Muscle of leg (tissue), 11 donors: ENCODE data around the gene SPIRE1. TPM values are rescaled to one million over a fixed set of nuclear protein-coding genes. Genes with fewer than 3 reads are reported as not detected.

Experiments
- DNase-seq: peaks from one replicate; pipeline ENCODE4 v3.0.0; 2013
- H3K27ac ChIP-seq: one replicate; pipeline ENCODE4 v1.5.1; 2013; ENCODE audit warnings: mild to moderate bottlenecking, low read length, control low read depth
- H3K27me3 ChIP-seq: one replicate; pipeline ENCODE4 v1.6.1; 2013; ENCODE audit warnings: low read length; ENCODE audit not compliant: control insufficient read depth, insufficient read depth
- H3K36me3 ChIP-seq: one replicate; pipeline ENCODE4 v1.6.1; 2013; ENCODE audit warnings: low read length; ENCODE audit not compliant: control insufficient read depth, insufficient read depth
- H3K4me1 ChIP-seq: one replicate; pipeline ENCODE4 v1.6.1; 2013; ENCODE audit warnings: low read length; ENCODE audit not compliant: control insufficient read depth, insufficient read depth
- H3K4me3 ChIP-seq: one replicate; pipeline ENCODE4 v1.5.1; 2013; ENCODE audit warnings: low read length, control low read depth
- H3K9me3 ChIP-seq: replicated peaks from 2 replicates; pipeline ENCODE4 v1.6.1; 2013; ENCODE audit warnings: low read depth, low read length; ENCODE audit not compliant: control insufficient read depth
- WGBS: methylation state at CpG from one replicate; pipeline ENCODE4 v1.1.5; 2013; ENCODE audit warnings: missing lambda C conversion rate; ENCODE audit not compliant: insufficient coverage; 5-methylcytosine and 5-hydroxymethylcytosine counted together
- polyA plus RNA-seq, 8 donors: library from polyadenylated mRNA; unstranded; fragments of 120-200 nt; gene quantifications; one replicate each; pipeline versions ENCODE4 v1.2.1 to v1.2.3, GENCODE V29; 2013; ENCODE audit warnings: inconsistent platforms in 1 of 8, low replicate concordance in 1 of 8; ENCODE audit not compliant: insufficient read length in 8 of 8, insufficient read depth in 1 of 8
- total RNA-seq: library from RNA; stranded (reverse); fragments of 120-200 nt; gene quantifications from one replicate; pipeline ENCODE4 v1.2.4, GENCODE V29; 2013

SPIRE1 gene
- total and polyA plus RNA-seq, 9 donors: 10.3 to 13.9 (median 12.0) TPM

- Histone ChIP-seq H3K27me3 (peaks cover 16% of the 10 kb centered on the region), H3K36me3 (no peaks in the 10 kb centered on the region), H3K4me3 (no peak overlapping the region), H3K4me1 (no peaks in the 10 kb centered on the region), H3K27ac (no peak overlapping the region), H3K9me3 (no peaks in the 10 kb centered on the region)
- no peak for DNase-seq
- 78% methylated on average over 6 of the region's 9 CpGs for WGBS
Observed at GRCh38 chr18:12401881-12402280, 256.0 kb downstream of the SPIRE1 start.

DNA sequence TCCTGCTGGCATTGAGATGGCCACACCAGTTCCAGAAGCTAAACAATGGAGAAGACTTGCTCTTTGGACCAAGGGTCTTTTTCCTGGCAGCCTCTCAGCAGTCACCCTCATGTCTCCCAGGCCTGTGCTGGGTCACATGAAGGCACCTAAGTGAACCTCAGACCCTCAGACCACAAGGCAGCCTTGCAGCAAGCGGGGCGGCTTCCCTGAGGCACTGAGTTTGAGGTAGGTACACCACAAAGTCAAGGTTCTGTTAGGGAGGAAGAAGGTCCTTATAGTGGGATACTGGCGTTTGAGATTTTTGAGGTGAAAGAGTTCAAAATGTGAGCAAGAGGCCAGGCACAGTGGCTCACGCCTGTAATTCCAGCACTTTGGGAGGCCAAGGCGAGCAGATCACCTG is 258.7 kb downstream of the SPIRE1 start:
- Histone ChIP-seq H3K4me3 (no peak overlapping the region), H3K27me3 (peaks cover 8% of the 10 kb centered on the region), H3K27ac (no peak overlapping the region), H3K9me3 (no peaks in the 10 kb centered on the region), H3K36me3 (no peaks in the 10 kb centered on the region), H3K4me1 (no peaks in the 10 kb centered on the region)
- 96% methylated on average over 5 of the region's 5 CpGs for WGBS
- DNase-seq: no peak

GRCh38 chr18:12398625-12399024 is 259.3 kb downstream of the SPIRE1 start:
- Histone ChIP-seq H3K9me3 (no peaks in the 10 kb centered on the region), H3K36me3 (no peaks in the 10 kb centered on the region), H3K4me1 (no peaks in the 10 kb centered on the region), H3K27me3 (peaks cover 4% of the 10 kb centered on the region), H3K27ac (no peak overlapping the region), H3K4me3 (no peak overlapping the region)
- DNase-seq: no peak
- WGBS: no CpG with 5 or more reads among the region's 5 CpGs

DNA sequence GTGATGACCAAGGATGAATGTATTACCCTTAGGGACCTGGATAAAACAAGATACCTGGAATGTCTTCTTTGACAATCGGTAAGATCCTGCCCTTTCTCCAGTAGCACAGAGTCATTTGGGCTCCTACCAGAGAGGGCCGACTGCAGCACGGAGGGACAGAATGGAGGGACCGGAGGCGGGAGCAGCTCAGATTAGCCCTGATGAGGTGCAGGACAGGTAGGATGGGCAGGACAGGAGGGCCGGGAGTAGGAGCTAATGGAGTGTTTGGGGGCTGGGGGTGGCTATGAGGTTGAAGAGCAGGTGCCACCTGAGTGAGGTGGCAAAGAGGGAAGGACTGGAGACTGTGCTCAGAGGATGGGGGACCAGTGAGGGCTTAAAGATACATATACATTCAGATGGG is 260.1 kb downstream of the SPIRE1 start:
- no peaks in the 10 kb centered on the region for H3K9me3 ChIP-seq
- WGBS: 78% methylated on average over 6 of the region's 6 CpGs
- no peaks in the 10 kb centered on the region for H3K36me3 ChIP-seq
- DNase-seq: no peak
- no peaks in the 10 kb centered on the region for H3K4me1 ChIP-seq
- H3K4me3 ChIP-seq: no peak overlapping the region
- no peak overlapping the region for H3K27ac ChIP-seq
- peaks cover 3% of the 10 kb centered on the region for H3K27me3 ChIP-seq

GRCh38 chr18:12397254-12397653 is 260.7 kb downstream of the SPIRE1 start:
- H3K27me3 ChIP-seq: peaks cover 2% of the 10 kb centered on the region

More at GRCh38 chr18:12397254-12397653, 260.7 kb downstream of the SPIRE1 start:
- Histone ChIP-seq H3K27ac (no peak overlapping the region), H3K9me3 (no peaks in the 10 kb centered on the region), H3K4me1 (no peaks in the 10 kb centered on the region), H3K36me3 (no peaks in the 10 kb centered on the region), H3K4me3 (no peak overlapping the region)
- DNase-seq: no peak
- WGBS: 79% methylated on average over 4 of the region's 9 CpGs

Other genes starting within 250 kb of the SPIRE1 start
- gene CEP76, start 44.6 kb upstream of the SPIRE1 start, total RNA-seq: 5.7 TPM
- gene CEP76, start 44.6 kb upstream of the SPIRE1 start, polyA plus RNA-seq: 1 to 10 TPM; 4.5 to 6.6 (median 5.0) TPM
- gene PSMG2, start 44.9 kb upstream of the SPIRE1 start, total RNA-seq: 61.0 TPM
- 10 to 100 TPM; 40.4 to 55.4 (median 46.3) TPM for gene PSMG2, start 44.9 kb upstream of the SPIRE1 start, polyA plus RNA-seq
- 22.7 TPM for gene PTPN2, start 226.1 kb upstream of the SPIRE1 start, total RNA-seq
- gene PTPN2, start 226.1 kb upstream of the SPIRE1 start, polyA plus RNA-seq: 10 to 100 TPM; 24.7 to 34.1 (median 27.9) TPM